HFF-Myc (cell line): Measurements from ENCODE around the gene PTCD2.

ENCODE experiments used
- DNase-seq: peaks from one replicate; pipeline ENCODE4 v3.0.0-alpha.2; 2011; ENCODE audit warnings: low read depth; ENCODE audit errors: extremely low read depth
- H3K4me3 ChIP-seq: replicated peaks from 2 replicates; pipeline ENCODE4 v1.5.1; 2011; ENCODE audit warnings: low read depth, mild to moderate bottlenecking, control low read depth, low read length
- CTCF ChIP-seq: IDR thresholded peaks from 2 replicates; pipeline ENCODE4 v1.5.1; 2012; ENCODE audit warnings: mild to moderate bottlenecking, low read depth, low read length, control low read depth; ENCODE audit errors: missing control alignments

The PTCD2 gene

GRCh38 chr5:72415616-72416325 lies 95.6 kb downstream of the PTCD2 start:
- H3K4me3 ChIP-seq, result no peak overlapping the region
- no peak for DNase-seq
- no peak for TF ChIP-seq CTCF

- no peak for DNase-seq
Measured at GRCh38 chr5:72417333-72418062, 97.3 kb downstream of the PTCD2 start.

More at GRCh38 chr5:72417333-72418062, 97.3 kb downstream of the PTCD2 start:
- H3K4me3 ChIP-seq, result no peak overlapping the region
- TF ChIP-seq CTCF, result no peak
